ENCODE results near the gene ALKAL2. TPM values are rescaled to one million over a fixed set of nuclear protein-coding genes. Genes with fewer than 3 reads are reported as not detected.
A peak's percentile ranks its signal among the peaks of the same experiment; 100 is the strongest.

Gene ALKAL2
- total and polyA plus RNA-seq, 2 of the 13 experiments (the other 11 are each of a cell fraction or from before 2014, with no cell fraction given): 0.22 to 1.7 TPM

GRCh38 chr2:274503-274902 is 13.4 kb downstream of the ALKAL2 start:
- peaks cover 65% of the 10 kb centered on the region for H4K20me1 ChIP-seq (ENCODE audit: insufficient read depth, low read length)
- ChIA-PET POLR2A (interaction anchor here (1.0 to 2.0 kb wide), 2 partner anchors 13 to 26 kb away, joined by 3 to 7 read pairs; no protein-coding TSS in a partner anchor), CTCF (ENCODE audit: low intra/inter-chr PET ratio, low total read pairs) (interaction anchor here (0.8 to 1.6 kb wide), 4 partner anchors 16 to 103 kb away, joined by 3 to 6 read pairs (median 4); no protein-coding TSS in a partner anchor)
- H3K9me3 ChIP-seq (ENCODE audit: low read length): no peaks in the 10 kb centered on the region
- no peak overlapping the region for H3K27ac ChIP-seq (ENCODE audit: extremely low read length, insufficient read depth, low read length)
- DNase-seq (ENCODE audit: low spot score) (no peak), ATAC-seq (peak; percentile 67), FAIRE-seq (no peak)
- no peak overlapping the region for H3K9ac ChIP-seq (ENCODE audit: insufficient read depth, low read depth, low read length)
- intact Hi-C loops (cut with micrococcal nuclease; ENCODE audit: unreplicated experiment) (loop anchor here (1.0 kb wide), 1 partner anchor 28 kb away; no protein-coding TSS in a partner anchor), in situ Hi-C loops (cut with HindIII; ENCODE audit: extremely low pct_ligation_motif_present, low pct_unique_long_range_greater_than_20kb) (no loop called here)
- H3K36me3 ChIP-seq (replicated peaks in 1 of 2; ENCODE audit: control insufficient read depth in 1 of 2, insufficient read depth in 2 of 2, low read length in 2 of 2): peaks cover 37 to 96% of the 10 kb centered on the region in 2 experiments
- TF ChIP-seq MAFG (CRISPR knock-in tag; IDR thresholded peaks at IDR 0.05) (no peak), SMC3 (IDR thresholded peaks at IDR 0.05; ENCODE audit: low read length) (peak; percentile 9; the same call in 1 of the 2 replicates), RBM22 (optimal IDR thresholded peaks at IDR 0.05; ENCODE audit: low read length) (peak; percentile 86), LCORL (IDR thresholded peaks at IDR 0.05) (no peak), LCORL (CRISPR knock-in tag; IDR thresholded peaks at IDR 0.05) (no peak), ZNF292 (CRISPR knock-in tag; IDR thresholded peaks at IDR 0.05; ENCODE audit: borderline replicate concordance, low read depth) (no peak), HNRNPK (IDR thresholded peaks at IDR 0.05; ENCODE audit: low read depth, low read length, poor library complexity, severe bottlenecking) (no peak), RBFOX2 (IDR thresholded peaks at IDR 0.05; ENCODE audit: low read depth, low read length) (0 out of 2 replicates have a peak, but pooled peaks have one; percentile 18), ZNF512B (CRISPR knock-in tag; IDR thresholded peaks at IDR 0.05; ENCODE audit: borderline replicate concordance) (no peak), STAG1 (CRISPR knock-in tag; IDR thresholded peaks at IDR 0.05) (peak; percentile 64), ATRX (CRISPR knock-in tag; IDR thresholded peaks at IDR 0.05; ENCODE audit: borderline replicate concordance) (no peak), RAD21 (CRISPR knock-in tag; IDR thresholded peaks at IDR 0.05) (0 out of 2 replicates have a peak, but pooled peaks have one; percentile 29), ZNF138 (CRISPR knock-in tag; IDR thresholded peaks at IDR 0.05; ENCODE audit: low read depth) (no peak), ZNF256 (CRISPR knock-in tag; conservative IDR thresholded peaks at IDR 0.05) (no peak)
- TF ChIP-seq, protein P1, sequence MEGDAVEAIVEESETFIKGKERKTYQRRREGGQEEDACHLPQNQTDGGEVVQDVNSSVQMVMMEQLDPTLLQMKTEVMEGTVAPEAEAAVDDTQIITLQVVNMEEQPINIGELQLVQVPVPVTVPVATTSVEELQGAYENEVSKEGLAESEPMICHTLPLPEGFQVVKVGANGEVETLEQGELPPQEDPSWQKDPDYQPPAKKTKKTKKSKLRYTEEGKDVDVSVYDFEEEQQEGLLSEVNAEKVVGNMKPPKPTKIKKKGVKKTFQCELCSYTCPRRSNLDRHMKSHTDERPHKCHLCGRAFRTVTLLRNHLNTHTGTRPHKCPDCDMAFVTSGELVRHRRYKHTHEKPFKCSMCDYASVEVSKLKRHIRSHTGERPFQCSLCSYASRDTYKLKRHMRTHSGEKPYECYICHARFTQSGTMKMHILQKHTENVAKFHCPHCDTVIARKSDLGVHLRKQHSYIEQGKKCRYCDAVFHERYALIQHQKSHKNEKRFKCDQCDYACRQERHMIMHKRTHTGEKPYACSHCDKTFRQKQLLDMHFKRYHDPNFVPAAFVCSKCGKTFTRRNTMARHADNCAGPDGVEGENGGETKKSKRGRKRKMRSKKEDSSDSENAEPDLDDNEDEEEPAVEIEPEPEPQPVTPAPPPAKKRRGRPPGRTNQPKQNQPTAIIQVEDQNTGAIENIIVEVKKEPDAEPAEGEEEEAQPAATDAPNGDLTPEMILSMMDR (CRISPR knock-in tag; IDR thresholded peaks at IDR 0.05): peak; percentile 64
- TF ChIP-seq, protein P2, sequence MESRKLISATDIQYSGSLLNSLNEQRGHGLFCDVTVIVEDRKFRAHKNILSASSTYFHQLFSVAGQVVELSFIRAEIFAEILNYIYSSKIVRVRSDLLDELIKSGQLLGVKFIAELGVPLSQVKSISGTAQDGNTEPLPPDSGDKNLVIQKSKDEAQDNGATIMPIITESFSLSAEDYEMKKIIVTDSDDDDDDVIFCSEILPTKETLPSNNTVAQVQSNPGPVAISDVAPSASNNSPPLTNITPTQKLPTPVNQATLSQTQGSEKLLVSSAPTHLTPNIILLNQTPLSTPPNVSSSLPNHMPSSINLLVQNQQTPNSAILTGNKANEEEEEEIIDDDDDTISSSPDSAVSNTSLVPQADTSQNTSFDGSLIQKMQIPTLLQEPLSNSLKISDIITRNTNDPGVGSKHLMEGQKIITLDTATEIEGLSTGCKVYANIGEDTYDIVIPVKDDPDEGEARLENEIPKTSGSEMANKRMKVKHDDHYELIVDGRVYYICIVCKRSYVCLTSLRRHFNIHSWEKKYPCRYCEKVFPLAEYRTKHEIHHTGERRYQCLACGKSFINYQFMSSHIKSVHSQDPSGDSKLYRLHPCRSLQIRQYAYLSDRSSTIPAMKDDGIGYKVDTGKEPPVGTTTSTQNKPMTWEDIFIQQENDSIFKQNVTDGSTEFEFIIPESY (CRISPR knock-in tag; IDR thresholded peaks at IDR 0.05): peak; percentile 95
- TF ChIP-seq, protein P3, sequence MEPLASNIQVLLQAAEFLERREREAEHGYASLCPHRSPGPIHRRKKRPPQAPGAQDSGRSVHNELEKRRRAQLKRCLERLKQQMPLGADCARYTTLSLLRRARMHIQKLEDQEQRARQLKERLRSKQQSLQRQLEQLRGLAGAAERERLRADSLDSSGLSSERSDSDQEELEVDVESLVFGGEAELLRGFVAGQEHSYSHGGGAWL (CRISPR knock-in tag; IDR thresholded peaks at IDR 0.05): no peak
- BruUV-seq (replicated peaks): no TSS peak
- no peak overlapping the region for H3K4me2 ChIP-seq (ENCODE audit: low read depth, low read length)
- 97% methylated on average over 3 of the region's 3 CpGs for WGBS (ENCODE audit: low lambda C conversion rate)
- H3K79me2 ChIP-seq (ENCODE audit: insufficient read depth, low read length): peaks cover 90% of the 10 kb centered on the region
- peaks cover 37% of the 10 kb centered on the region for H3K4me1 ChIP-seq (ENCODE audit: insufficient read depth, low read length)
- H2AFZ ChIP-seq (ENCODE audit: low read length): no peak overlapping the region
- no peaks in the 10 kb centered on the region for H3K27me3 ChIP-seq (ENCODE audit: control insufficient read depth in 1 of 2, insufficient read depth in 2 of 2, low read length in 2 of 2)
- H3K4me3 ChIP-seq (replicated peaks in 1 of 3; ENCODE audit: insufficient read depth in 1 of 3, low read depth in 2 of 3, low read length in 3 of 3): no peak overlapping the region

Data from HepG2 (cell line).